Mucosa of descending colon (tissue), 3 donors: Measurements from ENCODE around the gene ERP29. TPM values are rescaled to one million over a fixed set of nuclear protein-coding genes. Genes with fewer than 3 reads are reported as not detected.

Experiments
- ATAC-seq: fragments of 200-7000 bp; cut with Tn5 transposase; one replicate; pipeline ENCODE4 v1.9.1; 2020; ENCODE audit warnings: mild to moderate bottlenecking, moderate library complexity
- DNase-seq, 3 donors: peaks; one replicate each; pipeline ENCODE4 v3.0.0-alpha.2; 2020
- H3K36me3 ChIP-seq: fragments of 200-600 bp; one replicate; pipeline ENCODE4 v1.8.0; 2021; ENCODE audit warnings: low read depth, mild to moderate bottlenecking
- H3K4me1 ChIP-seq: fragments of 200-600 bp; one replicate; pipeline ENCODE4 v1.8.0; 2021; ENCODE audit warnings: low read depth, mild to moderate bottlenecking
- H3K4me3 ChIP-seq: fragments of 200-600 bp; one replicate; pipeline ENCODE4 v1.8.0; 2021; ENCODE audit warnings: mild to moderate bottlenecking
- H3K9me3 ChIP-seq: fragments of 200-600 bp; one replicate; pipeline ENCODE4 v1.8.0; 2021; ENCODE audit warnings: mild to moderate bottlenecking
- CTCF ChIP-seq: fragments of 200-600 bp; IDR thresholded peaks from one replicate; pipeline ENCODE4 v1.8.0; 2022; ENCODE audit warnings: antibody characterized with exemption, mild to moderate bottlenecking
- intact Hi-C, 2 donors: fragments of 100-400 bp; cut with DNase I in 1 of 2; cut with micrococcal nuclease in 1 of 2; formaldehyde crosslinking; loops; one replicate each; pipeline versions ENCODE4 v1.11.0 to v1.11.1; 2022; cut with DNase I, micrococcal nuclease
- total RNA-seq, 3 donors: library from RNA; stranded (reverse); fragmentation: NEBNext Ultra II Directional in 2 of 3; extraction: Animal tissue kit (Norgen Biotek cat#: 25700) in 2 of 3; gene quantifications; one replicate each; pipeline versions ENCODE4 v1.2.1 to v1.2.4, GENCODE V29; 2021 to 2023
- donor health status: DM: no; HTN: no; CAD: no; lungs with moderate emphysema.
- donor health status: DM: no; HTN: no; CAD: no.
- donor health status: DM: no; HTN: yes; CAD: no.

ERP29 gene
- total RNA-seq, 3 donors from 2014 or later: 108 to 112 (median 109) TPM

DNA sequence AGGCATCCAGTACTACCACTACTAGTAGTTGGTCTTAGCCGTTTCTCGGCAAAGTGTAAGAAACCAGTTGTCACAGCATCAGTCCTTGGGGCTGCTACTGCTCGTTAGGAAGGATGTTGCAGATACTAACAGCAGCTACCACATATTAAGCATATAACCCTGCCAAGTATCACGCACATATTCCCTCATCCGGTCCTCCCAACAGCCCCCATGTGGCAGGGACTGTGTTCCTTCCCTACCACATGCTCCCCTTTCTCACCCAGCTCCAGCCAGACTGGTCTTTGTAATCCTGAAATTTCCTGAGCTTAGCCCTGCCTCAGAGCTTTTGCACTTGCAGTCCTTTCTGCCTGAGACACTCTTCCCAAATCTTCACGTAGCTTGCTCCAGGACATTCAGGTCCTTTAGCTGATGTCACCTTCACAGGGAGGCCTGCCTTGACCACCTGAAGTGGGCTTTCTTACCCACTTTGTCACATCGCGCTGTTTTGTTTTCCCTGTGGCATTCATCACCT lies 7.8 kb downstream of the ERP29 start:
- no peak for ATAC-seq
- no peak for TF ChIP-seq CTCF
- H3K4me1 ChIP-seq: no peaks in the 10 kb centered on the region
- no peaks in the 10 kb centered on the region for H3K9me3 ChIP-seq
- intact Hi-C loops: no loop called here
- no peaks in the 10 kb centered on the region for H3K36me3 ChIP-seq
- no peak for DNase-seq
- H3K4me3 ChIP-seq: no peak overlapping the region

- no peaks in the 10 kb centered on the region for H3K36me3 ChIP-seq
- H3K9me3 ChIP-seq: no peaks in the 10 kb centered on the region
- H3K4me1 ChIP-seq: no peaks in the 10 kb centered on the region
- H3K4me3 ChIP-seq: no peak overlapping the region
- intact Hi-C loops: no loop called here
- no peak for TF ChIP-seq CTCF
- DNase-seq (no peak), ATAC-seq (peak; percentile 8)
Observed at GRCh38 chr12:112022241-112023016, 9.2 kb downstream of the ERP29 start.

DNA sequence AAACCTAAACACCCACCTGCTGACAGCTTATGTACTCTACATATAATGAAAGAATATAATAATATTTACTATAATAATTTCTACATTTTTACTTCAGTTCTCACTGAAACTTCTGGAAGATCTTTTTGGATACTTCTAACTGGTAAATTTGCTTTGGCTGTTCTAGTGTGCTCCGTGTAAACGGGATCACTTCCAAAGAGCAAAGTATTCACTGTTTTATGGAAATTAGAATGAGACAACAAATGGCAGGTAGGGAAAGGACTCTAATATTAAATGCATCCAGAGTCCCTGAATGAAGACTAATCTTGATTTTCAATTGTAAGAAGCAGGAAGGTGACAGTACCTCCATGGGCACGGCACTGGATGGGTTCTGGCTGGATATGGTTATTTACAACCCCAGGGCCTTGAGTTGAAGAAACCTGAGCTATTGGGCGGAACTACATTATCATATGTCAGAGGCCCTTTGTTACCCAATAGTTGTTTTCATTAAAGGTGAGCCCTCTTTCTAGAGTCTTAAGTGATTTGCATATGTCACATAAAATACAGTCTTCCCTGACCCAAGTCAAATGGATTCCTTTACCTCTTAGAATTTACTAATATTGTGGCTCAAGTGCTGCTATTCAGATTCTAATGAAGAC lies 10.7 kb downstream of the ERP29 start:
- no peak for DNase-seq
- ATAC-seq: no peak
- Histone ChIP-seq H3K9me3 (no peaks in the 10 kb centered on the region), H3K36me3 (no peaks in the 10 kb centered on the region), H3K4me1 (no peaks in the 10 kb centered on the region), H3K4me3 (no peak overlapping the region)
- intact Hi-C loops: no loop called here
- TF ChIP-seq CTCF: no peak

DNA sequence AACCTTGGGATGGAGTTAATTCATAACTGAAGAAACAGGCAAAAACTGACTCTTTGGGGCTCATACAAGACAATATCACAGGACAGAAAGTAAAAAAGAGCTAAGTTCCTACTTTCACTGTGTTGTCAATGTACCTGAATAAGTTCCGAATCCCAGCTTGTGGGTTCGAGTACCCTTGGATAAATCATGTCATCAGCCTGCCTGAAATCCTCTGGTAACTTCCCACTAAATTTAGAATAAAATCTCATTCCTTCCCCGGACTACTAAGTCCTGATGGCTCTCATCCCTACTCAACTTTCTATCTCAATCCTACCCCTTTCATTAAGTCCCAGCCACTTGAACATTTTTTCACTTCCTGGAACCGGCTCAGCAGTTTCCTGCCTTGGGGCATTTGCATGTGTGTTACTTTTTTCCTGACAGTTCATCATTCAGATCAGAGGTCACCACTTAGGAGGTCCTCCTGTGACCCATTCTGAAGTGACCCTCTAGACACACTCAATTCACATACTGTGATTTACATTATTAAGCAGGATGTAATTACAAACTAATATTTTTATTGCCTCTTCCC lies 12.7 kb downstream of the ERP29 start:
- TF ChIP-seq CTCF: no peak
- Histone ChIP-seq H3K36me3 (peaks cover 5% of the 10 kb centered on the region), H3K9me3 (no peaks in the 10 kb centered on the region), H3K4me3 (no peak overlapping the region), H3K4me1 (no peaks in the 10 kb centered on the region)
- intact Hi-C loops: no loop called here
- DNase-seq (no peak), ATAC-seq (no peak)

DNA sequence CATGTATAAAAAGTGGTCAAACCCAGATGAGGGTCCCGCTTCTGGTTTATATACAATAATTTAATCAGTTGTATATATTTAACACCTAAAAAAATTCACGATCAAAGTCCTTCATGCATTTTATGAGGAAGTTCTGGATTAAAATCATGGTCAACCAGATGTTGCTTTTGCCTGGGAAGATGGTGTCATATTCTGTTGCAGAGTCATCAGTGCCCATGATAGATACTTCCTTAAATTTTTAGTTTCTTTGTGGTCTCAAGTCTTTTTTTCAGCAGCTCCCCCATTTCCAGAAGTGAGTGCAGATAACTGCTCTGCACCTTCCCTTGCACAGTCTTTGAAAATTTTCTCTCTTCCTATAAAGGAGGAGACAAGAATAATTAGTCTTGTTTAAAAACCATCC lies 16.1 kb downstream of the ERP29 start:
- Histone ChIP-seq H3K4me1 (no peaks in the 10 kb centered on the region), H3K9me3 (no peaks in the 10 kb centered on the region), H3K4me3 (no peak overlapping the region), H3K36me3 (peaks cover 5% of the 10 kb centered on the region)
- TF ChIP-seq CTCF: no peak
- intact Hi-C loops: no loop called here
- DNase-seq: no peak
- ATAC-seq: no peak
